HG02970 (cell line): ENCODE measurements around the gene ULK1.
"Not testable (repeated sequence)": the region's sequence is repeated elsewhere in the genome, so short reads cannot be mapped to it uniquely, and the experiment has no call there.

Experiments used
- ATAC-seq: cut with Tn5 transposase; IDR thresholded peaks from one replicate; pipeline ENCODE4 v1.9.1; 2021; ENCODE audit warnings: mild to moderate bottlenecking, moderate library complexity, moderate number of reproducible peaks; ENCODE audit not compliant: unreplicated experiment, low FRiP score

The ULK1 gene

GRCh38 chr12:131939007-131939406, 44.6 kb downstream of the ULK1 start:
- no peak for ATAC-seq

GRCh38 chr12:131940141-131940547, 45.7 kb downstream of the ULK1 start:
- no peak for ATAC-seq

- ATAC-seq, result no peak
Measured at GRCh38 chr12:131941116-131941986, 46.9 kb downstream of the ULK1 start.

- ATAC-seq, result no peak
Measured at GRCh38 chr12:131941987-131942341, 47.5 kb downstream of the ULK1 start.

- no peak for ATAC-seq
Measured at GRCh38 chr12:131942671-131943070, 48.2 kb downstream of the ULK1 start.

GRCh38 chr12:131943389-131943788, 49.0 kb downstream of the ULK1 start:
- no peak for ATAC-seq

GRCh38 chr12:131943876-131944275, 49.5 kb downstream of the ULK1 start:
- ATAC-seq, result no peak

- no peak for ATAC-seq
Measured at GRCh38 chr12:131944601-131945251, 50.3 kb downstream of the ULK1 start.

GRCh38 chr12:131946757-131947156, 52.3 kb downstream of the ULK1 start:
- ATAC-seq, result no peak

- no peak for ATAC-seq
Measured at GRCh38 chr12:131947482-131948027, 53.1 kb downstream of the ULK1 start.

- ATAC-seq, result no peak
Measured at GRCh38 chr12:131948166-131948712, 53.8 kb downstream of the ULK1 start.

- ATAC-seq, result not testable (repeated sequence)
Measured at GRCh38 chr12:131948713-131949430, 54.5 kb downstream of the ULK1 start.

- peak; percentile 87 for ATAC-seq
Measured at GRCh38 chr12:131949431-131950181, 55.2 kb downstream of the ULK1 start, which contains the start of gene EP400. TSS of gene EP400 (plus strand) at chr12:131949942. CDS start at chr12:131960620, 10,678 bp downstream.

- peak; percentile 32 for ATAC-seq
Measured at GRCh38 chr12:131950182-131950913, 55.9 kb downstream of the ULK1 start.

- not testable (repeated sequence) for ATAC-seq
Measured at GRCh38 chr12:131953810-131954209, 59.4 kb downstream of the ULK1 start.

- ATAC-seq, result not testable (repeated sequence)
Measured at GRCh38 chr12:131954460-131954859, 60.0 kb downstream of the ULK1 start.

- ATAC-seq, result no peak
Measured at GRCh38 chr12:131959116-131959515, 64.7 kb downstream of the ULK1 start.

GRCh38 chr12:131959641-131960589, 65.5 kb downstream of the ULK1 start:
- no peak for ATAC-seq
